Osteocyte (in vitro differentiated cells): ENCODE measurements around the gene MAP3K10. TPM values are rescaled to one million over a fixed set of nuclear protein-coding genes. Genes with fewer than 3 reads are reported as not detected.

Source experiments
- DNase-seq: peaks from one replicate; pipeline ENCODE4 v3.0.0; 2021; ENCODE audit warnings: mixed read lengths; ENCODE audit not compliant: unreplicated experiment; ENCODE audit errors: extremely low spot score
- H3K27ac Mint-ChIP-seq: one replicate; pipeline ENCODE4 v1.8.0; 2021; ENCODE audit warnings: mild to moderate bottlenecking, mixed read lengths; ENCODE audit not compliant: unreplicated experiment
- H3K27me3 Mint-ChIP-seq: one replicate; pipeline ENCODE4 v1.8.0; 2021; ENCODE audit warnings: mixed read lengths; ENCODE audit not compliant: unreplicated experiment
- H3K36me3 Mint-ChIP-seq: one replicate; pipeline ENCODE4 v1.8.0; 2021; ENCODE audit warnings: mixed read lengths; ENCODE audit not compliant: unreplicated experiment
- H3K4me1 Mint-ChIP-seq: one replicate; pipeline ENCODE4 v1.8.0; 2021; ENCODE audit warnings: mixed read lengths; ENCODE audit not compliant: unreplicated experiment
- H3K4me3 Mint-ChIP-seq: one replicate; pipeline ENCODE4 v1.8.0; 2021; ENCODE audit warnings: mild to moderate bottlenecking, moderate library complexity, mixed read lengths; ENCODE audit not compliant: unreplicated experiment
- H3K9me3 Mint-ChIP-seq: one replicate; pipeline ENCODE4 v1.8.0; 2021; ENCODE audit warnings: mixed read lengths; ENCODE audit not compliant: unreplicated experiment
- CTCF ChIP-seq: fragments of 200-600 bp; sonication (generic); IDR thresholded peaks from 2 replicates; pipeline ENCODE4 v1.5.0; 2021; ENCODE audit warnings: antibody characterized with exemption, mild to moderate bottlenecking, moderate library complexity
- total RNA-seq: library from RNA; stranded (reverse); gene quantifications from 2 replicates; pipeline ENCODE4 v1.2.1, GENCODE V29; 2021

The MAP3K10 gene
- total RNA-seq, 1 donor from 2014 or later: 24.2 TPM

DNA sequence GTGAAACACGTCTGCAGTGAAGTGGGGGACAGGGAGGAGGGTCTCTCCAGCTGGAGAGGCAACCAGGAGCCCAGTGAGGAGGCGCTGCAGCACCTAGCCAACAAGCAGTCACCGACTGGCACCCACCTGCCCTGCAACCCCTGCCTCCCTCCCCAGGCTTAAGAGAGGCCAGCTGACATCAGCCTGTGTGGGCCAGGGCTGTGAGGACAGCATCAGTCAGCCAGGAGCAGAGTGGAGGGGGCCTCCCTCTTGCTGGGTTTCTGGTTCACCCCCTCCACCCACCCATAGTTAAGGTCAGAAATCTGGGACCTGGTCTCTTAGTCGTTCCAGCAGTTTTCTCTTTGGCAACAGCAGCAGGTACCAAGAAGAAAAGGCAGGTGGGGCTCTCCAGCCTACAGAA lies 60.8 kb downstream of the MAP3K10 start:
- Mint-ChIP-seq H3K9me3 (no peaks in the 10 kb centered on the region), H3K36me3 (peaks cover 41% of the 10 kb centered on the region), H3K4me3 (no peak overlapping the region), H3K27me3 (no peaks in the 10 kb centered on the region), H3K4me1 (peaks cover 38% of the 10 kb centered on the region), H3K27ac (no peak overlapping the region)
- DNase-seq: no peak
- no peak for TF ChIP-seq CTCF

- TF ChIP-seq CTCF: no peak
- Mint-ChIP-seq H3K4me3 (no peak overlapping the region), H3K27ac (peak overlapping the region; percentile 57), H3K36me3 (peaks cover 41% of the 10 kb centered on the region), H3K27me3 (no peaks in the 10 kb centered on the region), H3K4me1 (peaks cover 38% of the 10 kb centered on the region), H3K9me3 (no peaks in the 10 kb centered on the region)
- DNase-seq: no peak
Observed at GRCh38 chr19:40252395-40252794, 61.2 kb downstream of the MAP3K10 start.

DNA sequence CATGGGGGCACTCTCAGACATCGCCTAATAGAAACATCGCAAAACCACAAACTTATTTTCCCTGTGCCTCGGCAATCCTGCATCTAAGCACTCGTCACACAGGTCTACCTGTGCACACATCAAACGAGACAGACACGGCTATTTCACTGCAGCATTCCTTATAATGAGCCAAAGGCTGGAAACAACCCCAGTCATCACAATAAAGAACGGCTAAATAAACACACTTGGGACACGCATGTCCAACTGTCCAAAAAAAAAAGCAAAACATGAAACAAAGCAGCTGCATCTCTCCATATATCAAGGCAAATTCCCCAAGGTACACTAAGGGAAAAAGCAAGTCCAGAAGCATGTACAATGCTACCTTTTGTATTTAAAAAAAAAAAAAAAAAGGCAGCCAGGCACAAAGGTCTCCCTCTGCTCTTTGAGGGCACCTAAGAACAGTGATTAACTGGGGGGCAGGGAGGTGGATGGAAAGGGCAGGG lies 62.4 kb downstream of the MAP3K10 start:
- no peak for DNase-seq
- Mint-ChIP-seq H3K36me3 (peaks cover 39% of the 10 kb centered on the region), H3K4me3 (peak overlapping the region; percentile 12), H3K9me3 (no peaks in the 10 kb centered on the region), H3K27ac (peak overlapping the region; percentile 45), H3K4me1 (peaks cover 40% of the 10 kb centered on the region), H3K27me3 (no peaks in the 10 kb centered on the region)
- no peak for TF ChIP-seq CTCF

DNA sequence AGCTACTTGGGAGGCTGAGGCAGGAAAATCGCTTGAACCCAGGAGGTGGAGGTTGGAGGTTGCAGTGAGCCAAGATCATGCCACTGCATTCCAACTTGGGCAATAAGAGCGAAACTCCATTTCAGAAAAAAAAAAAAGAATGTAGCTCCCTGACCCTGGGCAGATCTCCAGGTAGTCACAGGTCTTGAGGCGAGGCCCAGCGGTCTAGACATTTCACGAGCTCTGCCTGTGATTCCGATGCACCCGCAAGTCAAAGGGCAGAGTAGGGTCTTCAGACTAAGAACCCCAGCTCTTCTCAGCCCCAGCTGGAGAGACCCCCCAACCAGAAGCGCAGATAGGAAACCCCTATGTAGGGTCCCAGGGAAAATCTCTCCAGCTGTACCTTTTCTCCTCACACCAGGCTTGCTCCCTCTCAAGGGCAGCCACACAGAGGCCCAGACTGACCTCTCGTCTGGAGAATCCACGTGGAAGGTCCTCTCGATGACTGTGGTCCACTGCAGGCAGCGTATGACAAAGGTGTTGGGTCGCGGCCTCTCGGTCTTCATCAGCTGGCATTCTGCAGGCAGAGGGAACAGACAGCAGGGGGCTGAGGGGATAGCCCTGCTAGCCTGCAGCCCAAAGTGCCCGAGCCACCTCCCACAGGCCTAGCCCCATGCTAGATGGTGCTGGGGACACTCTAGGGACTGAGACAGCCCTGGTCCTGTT lies 63.6 kb downstream of the MAP3K10 start:
- Mint-ChIP-seq H3K9me3 (no peaks in the 10 kb centered on the region), H3K27me3 (no peaks in the 10 kb centered on the region), H3K27ac (no peak overlapping the region), H3K36me3 (peaks cover 37% of the 10 kb centered on the region), H3K4me3 (no peak overlapping the region), H3K4me1 (peaks cover 36% of the 10 kb centered on the region)
- no peak for DNase-seq
- TF ChIP-seq CTCF: no peak

- H3K4me3 Mint-ChIP-seq: no peak overlapping the region
- no peak overlapping the region for H3K27ac Mint-ChIP-seq
Observed at GRCh38 chr19:40255619-40256166, 64.5 kb downstream of the MAP3K10 start.

More at GRCh38 chr19:40255619-40256166, 64.5 kb downstream of the MAP3K10 start:
- TF ChIP-seq CTCF: no peak
- Mint-ChIP-seq H3K4me1 (peaks cover 32% of the 10 kb centered on the region), H3K36me3 (peaks cover 35% of the 10 kb centered on the region), H3K27me3 (no peaks in the 10 kb centered on the region), H3K9me3 (no peaks in the 10 kb centered on the region)
- no peak for DNase-seq
